WTC11 (cell line): ENCODE measurements around the gene FOLR1.

ENCODE experiments used
- TEAD4 ChIP-seq: sonication (generic); formaldehyde crosslinking; IDR thresholded peaks from 2 replicates; pipeline ENCODE4 v1.8.0; 2022; ENCODE audit warnings: mild to moderate bottlenecking, missing genetic modification reagents
- ZBTB21 ChIP-seq: sonication (generic); formaldehyde crosslinking; IDR thresholded peaks from 2 replicates; pipeline ENCODE4 v1.8.1; 2023; ENCODE audit warnings: mild to moderate bottlenecking, missing genetic modification reagents, borderline replicate concordance
- ZNF232 ChIP-seq: sonication (generic); formaldehyde crosslinking; IDR thresholded peaks from 2 replicates; pipeline ENCODE4 v1.8.0; 2022; ENCODE audit warnings: mild to moderate bottlenecking, missing genetic modification reagents
- ZNF317 ChIP-seq: sonication (generic); formaldehyde crosslinking; IDR thresholded peaks from 2 replicates; pipeline ENCODE4 v1.8.1; 2023; ENCODE audit warnings: low read depth, mild to moderate bottlenecking, moderate library complexity, missing genetic modification reagents, borderline replicate concordance
- TF ChIP-seq, protein P1 (sequence below): fragments of 200-600 bp; IDR thresholded peaks from 2 replicates; pipeline ENCODE4 v1.8.0; 2022; ENCODE audit warnings: antibody characterized with exemption
- TF ChIP-seq, protein P2 (sequence below): sonication (generic); formaldehyde crosslinking; IDR thresholded peaks from 2 replicates; pipeline ENCODE4 v1.8.1; 2023; ENCODE audit warnings: mild to moderate bottlenecking, missing genetic modification reagents
- TF ChIP-seq, protein P3 (sequence below): sonication (generic); formaldehyde crosslinking; IDR thresholded peaks from 2 replicates; pipeline ENCODE4 v1.8.1; 2022; ENCODE audit warnings: mild to moderate bottlenecking, moderate library complexity, missing genetic modification reagents

DNA sequence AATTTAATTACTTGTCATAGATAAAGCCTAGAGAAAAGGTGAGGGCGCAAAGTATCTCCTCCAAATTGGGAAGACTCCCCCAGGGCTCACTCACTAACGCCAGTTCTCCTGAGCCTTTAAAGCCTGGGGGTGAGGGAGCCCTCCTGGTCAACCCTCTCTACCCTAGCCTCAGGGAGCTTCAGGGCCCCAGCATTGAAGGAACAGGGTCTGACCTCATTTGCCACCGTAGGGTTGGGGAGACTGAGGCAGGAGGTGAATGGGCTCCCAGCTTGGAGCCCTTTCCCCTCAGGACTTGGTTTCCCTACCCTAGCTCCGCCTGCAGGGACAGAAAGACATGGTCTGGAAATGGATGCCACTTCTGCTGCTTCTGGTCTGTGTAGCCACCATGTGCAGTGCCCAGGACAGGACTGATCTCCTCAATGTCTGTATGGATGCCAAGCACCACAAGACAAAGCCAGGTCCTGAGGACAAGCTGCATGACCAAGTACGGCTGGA lies 26.4 kb downstream of the FOLR1 start:
- TF ChIP-seq, protein P1, sequence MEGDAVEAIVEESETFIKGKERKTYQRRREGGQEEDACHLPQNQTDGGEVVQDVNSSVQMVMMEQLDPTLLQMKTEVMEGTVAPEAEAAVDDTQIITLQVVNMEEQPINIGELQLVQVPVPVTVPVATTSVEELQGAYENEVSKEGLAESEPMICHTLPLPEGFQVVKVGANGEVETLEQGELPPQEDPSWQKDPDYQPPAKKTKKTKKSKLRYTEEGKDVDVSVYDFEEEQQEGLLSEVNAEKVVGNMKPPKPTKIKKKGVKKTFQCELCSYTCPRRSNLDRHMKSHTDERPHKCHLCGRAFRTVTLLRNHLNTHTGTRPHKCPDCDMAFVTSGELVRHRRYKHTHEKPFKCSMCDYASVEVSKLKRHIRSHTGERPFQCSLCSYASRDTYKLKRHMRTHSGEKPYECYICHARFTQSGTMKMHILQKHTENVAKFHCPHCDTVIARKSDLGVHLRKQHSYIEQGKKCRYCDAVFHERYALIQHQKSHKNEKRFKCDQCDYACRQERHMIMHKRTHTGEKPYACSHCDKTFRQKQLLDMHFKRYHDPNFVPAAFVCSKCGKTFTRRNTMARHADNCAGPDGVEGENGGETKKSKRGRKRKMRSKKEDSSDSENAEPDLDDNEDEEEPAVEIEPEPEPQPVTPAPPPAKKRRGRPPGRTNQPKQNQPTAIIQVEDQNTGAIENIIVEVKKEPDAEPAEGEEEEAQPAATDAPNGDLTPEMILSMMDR: no peak
- TF ChIP-seq ZNF232 (CRISPR knock-in tag) (no peak), ZBTB21 (CRISPR knock-in tag) (no peak), TEAD4 (CRISPR knock-in tag) (no peak), ZNF317 (CRISPR knock-in tag) (no peak)
- TF ChIP-seq, protein P2, sequence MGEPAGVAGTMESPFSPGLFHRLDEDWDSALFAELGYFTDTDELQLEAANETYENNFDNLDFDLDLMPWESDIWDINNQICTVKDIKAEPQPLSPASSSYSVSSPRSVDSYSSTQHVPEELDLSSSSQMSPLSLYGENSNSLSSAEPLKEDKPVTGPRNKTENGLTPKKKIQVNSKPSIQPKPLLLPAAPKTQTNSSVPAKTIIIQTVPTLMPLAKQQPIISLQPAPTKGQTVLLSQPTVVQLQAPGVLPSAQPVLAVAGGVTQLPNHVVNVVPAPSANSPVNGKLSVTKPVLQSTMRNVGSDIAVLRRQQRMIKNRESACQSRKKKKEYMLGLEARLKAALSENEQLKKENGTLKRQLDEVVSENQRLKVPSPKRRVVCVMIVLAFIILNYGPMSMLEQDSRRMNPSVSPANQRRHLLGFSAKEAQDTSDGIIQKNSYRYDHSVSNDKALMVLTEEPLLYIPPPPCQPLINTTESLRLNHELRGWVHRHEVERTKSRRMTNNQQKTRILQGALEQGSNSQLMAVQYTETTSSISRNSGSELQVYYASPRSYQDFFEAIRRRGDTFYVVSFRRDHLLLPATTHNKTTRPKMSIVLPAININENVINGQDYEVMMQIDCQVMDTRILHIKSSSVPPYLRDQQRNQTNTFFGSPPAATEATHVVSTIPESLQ (CRISPR knock-in tag): no peak
- TF ChIP-seq, protein P3, sequence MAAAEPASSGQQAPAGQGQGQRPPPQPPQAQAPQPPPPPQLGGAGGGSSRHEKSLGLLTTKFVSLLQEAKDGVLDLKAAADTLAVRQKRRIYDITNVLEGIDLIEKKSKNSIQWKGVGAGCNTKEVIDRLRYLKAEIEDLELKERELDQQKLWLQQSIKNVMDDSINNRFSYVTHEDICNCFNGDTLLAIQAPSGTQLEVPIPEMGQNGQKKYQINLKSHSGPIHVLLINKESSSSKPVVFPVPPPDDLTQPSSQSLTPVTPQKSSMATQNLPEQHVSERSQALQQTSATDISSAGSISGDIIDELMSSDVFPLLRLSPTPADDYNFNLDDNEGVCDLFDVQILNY: no peak
